HPDE6-E6E7 (cell line): Measurements from ENCODE around the gene DPH5.

ENCODE experiments used
- DNase-seq: peaks from one replicate; pipeline ENCODE4 v3.0.0; 2011; ENCODE audit warnings: missing footprints; ENCODE audit errors: extremely low spot score

The DPH5 gene

DNA sequence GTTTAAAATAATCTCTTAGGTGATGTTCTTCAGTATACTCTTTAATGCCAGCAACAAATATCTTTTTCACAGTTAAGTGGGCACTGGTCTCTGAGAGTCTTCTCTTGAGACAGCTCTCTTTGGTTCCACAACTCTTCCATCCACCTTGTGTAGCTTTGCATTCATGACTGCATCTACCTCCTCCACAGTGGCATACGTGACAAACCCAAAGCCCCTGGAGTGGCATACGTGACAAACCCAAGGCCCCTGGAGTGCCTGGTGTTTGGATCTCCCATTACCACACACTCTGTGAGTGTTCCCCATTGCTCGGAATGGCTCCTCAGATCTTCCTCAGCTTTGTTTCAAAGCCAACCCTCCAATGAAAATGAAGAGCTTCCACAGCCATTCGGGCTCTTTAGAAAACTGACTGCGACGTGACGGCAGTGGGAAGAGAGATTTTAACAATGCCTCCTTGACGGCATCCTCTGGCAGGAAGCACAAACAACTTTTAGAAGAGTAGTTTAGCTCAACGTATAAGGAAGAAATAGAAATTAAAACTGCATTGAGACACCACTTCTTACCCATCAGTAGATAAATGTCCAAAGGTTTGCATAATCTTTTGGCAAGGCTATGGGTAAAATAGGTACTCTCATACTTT, 83.9 kb downstream of the DPH5 start:
- DNase-seq, result no peak

DNA sequence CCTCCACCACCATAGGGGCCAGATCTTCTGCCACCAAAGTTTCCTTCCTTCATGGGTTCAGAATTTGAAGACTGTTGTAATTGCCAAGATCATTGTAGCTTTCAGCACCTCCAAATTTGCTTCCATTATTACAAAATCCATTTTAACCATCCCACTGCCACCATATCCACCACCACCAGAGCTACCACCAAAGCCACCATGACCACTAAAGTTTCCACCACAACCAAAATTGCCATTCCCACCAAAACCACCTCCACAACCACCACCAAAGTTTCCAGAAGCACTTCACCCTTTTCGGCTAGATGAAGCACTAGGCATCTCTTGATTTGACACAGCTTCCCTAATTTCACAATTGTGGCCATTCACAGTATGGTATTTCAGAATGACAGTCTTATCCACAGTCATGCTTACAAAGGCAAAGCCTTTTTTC, 84.5 kb downstream of the DPH5 start:
- no peak for DNase-seq
